IPS-20b (cell line): Measurements from ENCODE around the gene MYO9A.

Experiments
- H3K27ac ChIP-seq: one replicate; pipeline ENCODE4 v1.5.1; 2013; ENCODE audit warnings: low read length
- H3K27me3 ChIP-seq: 2 replicates; pipeline ENCODE4 v1.6.1; 2013; ENCODE audit warnings: mild to moderate bottlenecking, low read length, inconsistent platforms; ENCODE audit not compliant: insufficient read depth
- H3K36me3 ChIP-seq: 2 replicates; pipeline ENCODE4 v1.6.1; 2013; ENCODE audit warnings: low read depth, mild to moderate bottlenecking, inconsistent platforms, low read length, moderate library complexity; ENCODE audit not compliant: insufficient read depth
- H3K4me1 ChIP-seq: 2 replicates; pipeline ENCODE4 v1.6.1; 2013; ENCODE audit warnings: mild to moderate bottlenecking, control low read depth, inconsistent platforms, low read length, moderate library complexity; ENCODE audit not compliant: insufficient read depth
- H3K4me3 ChIP-seq: 2 replicates; pipeline ENCODE4 v1.5.1; 2013; ENCODE audit warnings: mild to moderate bottlenecking, low read length, inconsistent platforms
- H3K9ac ChIP-seq: 2 replicates; pipeline ENCODE4 v1.6.1; 2013; ENCODE audit warnings: low read depth, mild to moderate bottlenecking, inconsistent platforms, low read length, moderate library complexity
- H3K9me3 ChIP-seq: 2 replicates; pipeline ENCODE4 v1.6.1; 2013; ENCODE audit warnings: mild to moderate bottlenecking, low read depth, low read length, inconsistent platforms; ENCODE audit not compliant: insufficient read depth

Gene MYO9A

GRCh38 chr15:71784719-71785118 lies 333.2 kb downstream of the MYO9A start:
- no peak overlapping the region for H3K9ac ChIP-seq
- no peak overlapping the region for H3K27ac ChIP-seq
- H3K27me3 ChIP-seq = no peaks in the 10 kb centered on the region
- H3K9me3 ChIP-seq = no peaks in the 10 kb centered on the region
- no peak overlapping the region for H3K4me3 ChIP-seq
- H3K4me1 ChIP-seq = peaks cover 4% of the 10 kb centered on the region; the same call in 1 of the 2 replicates
- no peaks in the 10 kb centered on the region for H3K36me3 ChIP-seq

GRCh38 chr15:71782422-71783165 lies 335.4 kb downstream of the MYO9A start:
- Histone ChIP-seq H3K4me1 (peaks cover 4% of the 10 kb centered on the region; the same call in 1 of the 2 replicates), H3K4me3 (no peak overlapping the region), H3K9ac (no peak overlapping the region), H3K9me3 (no peaks in the 10 kb centered on the region), H3K27me3 (no peaks in the 10 kb centered on the region), H3K27ac (no peak overlapping the region), H3K36me3 (no peaks in the 10 kb centered on the region)

DNA sequence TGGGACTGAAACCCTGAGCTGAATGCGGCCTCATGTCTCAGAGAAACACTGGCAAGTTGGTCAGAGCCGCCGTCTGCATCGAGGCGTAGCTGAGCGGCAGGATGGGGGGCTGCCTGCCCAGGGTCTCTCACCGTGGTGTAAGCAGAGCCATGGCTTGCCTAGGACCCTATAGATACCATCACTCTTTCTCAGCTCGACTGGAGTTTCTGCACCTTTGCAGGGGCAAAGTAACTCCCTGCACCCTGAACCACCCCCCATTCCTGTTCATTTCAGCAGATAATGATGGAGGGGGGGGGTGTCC lies 336.0 kb downstream of the MYO9A start:
- no peaks in the 10 kb centered on the region for H3K36me3 ChIP-seq
- no peaks in the 10 kb centered on the region for H3K27me3 ChIP-seq
- no peak overlapping the region for H3K4me3 ChIP-seq
- H3K9me3 ChIP-seq = no peaks in the 10 kb centered on the region
- H3K9ac ChIP-seq = no peak overlapping the region
- peaks cover 4% of the 10 kb centered on the region; the same call in 1 of the 2 replicates for H3K4me1 ChIP-seq
- H3K27ac ChIP-seq = no peak overlapping the region

DNA sequence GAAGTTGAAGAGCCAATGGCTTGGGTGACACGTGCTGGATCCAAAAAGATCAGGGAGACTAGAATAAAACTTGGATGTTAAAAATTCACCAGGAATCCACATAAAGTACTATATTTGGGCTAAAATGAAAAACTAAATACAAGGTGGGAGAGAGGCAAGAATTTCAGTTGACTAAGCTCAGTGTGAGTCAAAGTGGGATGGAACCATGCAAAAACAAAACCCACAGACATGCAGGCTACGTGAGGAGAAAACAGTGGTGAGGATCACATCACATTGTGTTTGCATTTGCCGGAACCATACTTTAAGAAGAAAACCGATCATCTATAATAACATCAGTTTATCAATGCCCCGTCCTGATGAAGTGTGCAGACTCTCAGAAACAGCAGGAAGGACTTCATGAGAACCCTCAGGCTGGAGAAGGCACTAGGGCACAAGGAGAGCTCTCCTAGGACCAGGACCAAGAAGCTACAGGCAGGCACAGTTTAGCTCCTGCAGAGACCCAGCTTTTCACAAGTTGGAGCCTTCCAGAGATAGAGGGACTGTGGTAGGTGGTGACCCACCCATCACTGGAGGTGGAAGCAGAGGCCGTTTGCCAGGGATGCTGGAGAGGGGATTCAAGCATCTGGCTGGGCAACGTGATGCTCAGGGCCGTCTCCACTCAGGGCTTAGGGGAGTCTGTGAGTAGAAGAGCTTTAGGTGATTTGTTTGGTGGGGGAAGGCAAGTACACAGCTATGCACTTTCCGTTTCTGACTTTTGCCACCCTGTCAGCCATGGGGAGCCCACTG lies 336.6 kb downstream of the MYO9A start:
- no peaks in the 10 kb centered on the region for H3K27me3 ChIP-seq
- H3K4me1 ChIP-seq = peaks cover 4% of the 10 kb centered on the region; the same call in 1 of the 2 replicates
- no peaks in the 10 kb centered on the region for H3K36me3 ChIP-seq
- H3K9ac ChIP-seq = no peak overlapping the region
- no peak overlapping the region for H3K4me3 ChIP-seq
- H3K9me3 ChIP-seq = no peaks in the 10 kb centered on the region
- no peak overlapping the region for H3K27ac ChIP-seq

DNA sequence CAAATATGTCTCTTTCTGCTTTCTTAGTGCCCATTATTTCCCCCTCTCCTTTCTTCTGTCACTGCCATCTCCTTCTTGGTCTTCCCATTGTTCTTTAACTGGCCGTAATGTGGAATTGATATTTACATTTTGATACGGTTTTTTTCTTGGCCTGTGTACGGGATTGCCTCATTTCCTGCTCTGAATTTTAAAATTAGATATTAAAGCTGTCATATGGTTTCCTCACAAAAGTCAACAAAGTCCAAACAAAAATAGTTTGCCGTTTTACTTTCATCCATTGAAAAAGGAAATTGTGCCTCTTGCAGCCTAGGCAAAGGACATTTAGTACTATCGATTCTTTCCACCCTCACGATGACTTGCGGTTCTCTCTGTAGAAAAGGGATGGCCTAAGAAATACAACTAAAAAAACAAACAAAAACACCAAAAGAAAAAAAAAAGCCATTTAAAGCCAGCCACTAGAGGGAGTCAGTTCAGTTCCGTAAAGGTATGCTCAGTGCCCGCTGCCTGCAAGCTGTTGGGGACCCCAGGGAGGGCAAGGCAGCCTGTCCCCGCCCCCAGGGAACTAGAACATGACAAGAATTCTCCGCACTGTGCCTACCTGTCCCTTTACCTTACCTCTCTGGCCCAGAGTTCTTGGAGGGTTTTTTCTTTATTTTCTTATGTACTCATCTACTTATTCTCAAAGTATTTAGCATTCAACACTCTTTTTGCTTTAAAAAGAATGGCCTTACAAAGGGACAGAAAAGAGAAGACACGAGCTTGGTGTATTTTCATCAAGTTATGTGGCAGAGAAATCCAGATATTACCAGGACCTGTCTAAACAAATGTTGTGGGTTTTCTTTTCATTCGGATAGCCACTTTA lies 337.6 kb downstream of the MYO9A start:
- Histone ChIP-seq H3K4me1 (peaks cover 4% of the 10 kb centered on the region; the same call in 1 of the 2 replicates), H3K27ac (no peak overlapping the region), H3K4me3 (no peak overlapping the region)

DNA sequence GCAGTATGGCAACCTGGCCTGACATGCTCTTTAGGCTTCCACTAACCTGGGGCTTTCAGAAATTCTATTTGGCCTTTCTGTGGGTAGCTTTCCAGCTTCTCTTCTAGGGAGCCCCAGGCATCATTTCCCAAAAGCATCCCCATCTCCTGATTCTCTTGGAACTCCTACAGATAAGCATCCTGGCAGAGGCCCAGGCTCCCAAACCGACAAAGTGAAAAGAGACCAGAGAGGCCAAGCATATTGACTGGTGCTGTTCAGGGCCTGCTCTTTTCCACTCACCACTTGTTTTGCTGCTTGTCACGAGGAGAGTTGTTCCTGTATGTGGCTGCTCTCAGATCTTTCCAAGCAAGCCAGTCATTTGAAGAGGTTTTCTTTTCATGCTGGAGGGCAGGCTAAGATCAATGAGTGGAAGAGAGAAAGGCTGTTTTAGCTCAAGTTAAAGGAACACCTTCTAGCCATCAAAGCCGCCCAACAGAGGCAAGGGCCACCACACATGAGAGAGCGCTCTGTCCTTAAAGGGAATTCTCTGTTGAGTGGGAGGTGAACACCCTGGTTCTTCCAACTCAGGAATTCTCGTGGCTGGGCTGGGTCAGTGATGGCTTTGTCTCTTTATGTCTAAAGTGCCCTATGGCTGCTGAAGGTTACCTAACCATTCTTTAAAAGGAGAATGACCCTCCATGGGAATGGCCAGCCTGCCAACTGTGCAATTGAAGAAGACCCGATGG lies 338.7 kb downstream of the MYO9A start:
- H3K27me3 ChIP-seq = no peaks in the 10 kb centered on the region
- no peak overlapping the region for H3K4me3 ChIP-seq
- H3K4me1 ChIP-seq = peaks cover 4% of the 10 kb centered on the region; the same call in 1 of the 2 replicates
- no peak overlapping the region for H3K27ac ChIP-seq
- no peak overlapping the region for H3K9ac ChIP-seq
- no peaks in the 10 kb centered on the region for H3K9me3 ChIP-seq
- no peaks in the 10 kb centered on the region for H3K36me3 ChIP-seq

More for the DNA sequence above, 337.6 kb downstream of the MYO9A start:
- Histone ChIP-seq H3K27me3 (no peaks in the 10 kb centered on the region), H3K9ac (0 out of 2 replicates have a peak overlapping the region, but pooled peaks have one; percentile 19), H3K36me3 (no peaks in the 10 kb centered on the region), H3K9me3 (no peaks in the 10 kb centered on the region)

DNA sequence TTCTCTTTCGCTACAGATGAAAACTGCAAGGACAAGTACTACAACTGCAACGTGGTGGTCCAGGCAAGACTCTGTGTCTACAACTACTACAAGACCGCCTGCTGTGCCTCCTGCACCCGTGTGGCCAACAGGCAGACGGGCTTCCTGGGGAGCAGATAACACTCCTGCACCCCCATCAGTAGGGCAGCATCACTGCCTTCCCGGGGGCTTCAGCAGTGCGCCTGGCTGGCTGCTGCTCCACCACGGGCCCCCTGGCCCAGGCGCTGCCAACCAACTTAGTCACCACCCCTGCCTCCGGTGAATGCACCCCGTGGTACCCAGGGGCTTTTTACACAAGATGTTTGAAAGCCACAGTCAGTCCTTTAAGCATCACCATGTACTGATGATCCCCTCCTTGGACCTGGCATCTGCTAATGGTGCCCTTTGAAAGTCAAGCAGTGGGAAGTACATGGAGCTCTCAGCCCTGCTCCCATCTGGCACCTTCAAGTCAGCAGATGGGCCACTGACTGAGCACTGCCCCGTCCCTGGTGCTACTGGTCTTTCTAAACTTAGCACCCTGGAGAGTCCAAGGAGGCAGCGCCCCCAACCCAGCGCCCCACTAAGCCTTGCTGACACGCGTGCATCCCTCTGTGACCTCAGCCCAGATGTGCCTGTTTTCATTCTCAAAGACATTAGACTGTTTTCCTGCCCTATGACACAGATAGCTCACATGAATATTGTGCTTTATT lies 340.6 kb downstream of the MYO9A start:
- Histone ChIP-seq H3K4me1 (peaks cover 4% of the 10 kb centered on the region; the same call in 1 of the 2 replicates), H3K4me3 (no peak overlapping the region), H3K27me3 (no peaks in the 10 kb centered on the region), H3K9me3 (no peaks in the 10 kb centered on the region), H3K9ac (no peak overlapping the region), H3K36me3 (no peaks in the 10 kb centered on the region), H3K27ac (no peak overlapping the region)

- peaks cover 4% of the 10 kb centered on the region; the same call in 1 of the 2 replicates for H3K4me1 ChIP-seq
- no peak overlapping the region for H3K27ac ChIP-seq
- no peaks in the 10 kb centered on the region for H3K27me3 ChIP-seq
Observed at GRCh38 chr15:71776304-71776703, 341.6 kb downstream of the MYO9A start.

GRCh38 chr15:71775856-71776255 lies 342.1 kb downstream of the MYO9A start:
- peaks cover 4% of the 10 kb centered on the region; the same call in 1 of the 2 replicates for H3K4me1 ChIP-seq
- no peak overlapping the region for H3K4me3 ChIP-seq

More at GRCh38 chr15:71776304-71776703, 341.6 kb downstream of the MYO9A start:
- no peaks in the 10 kb centered on the region for H3K36me3 ChIP-seq
- H3K4me3 ChIP-seq = no peak overlapping the region
- H3K9ac ChIP-seq = no peak overlapping the region
- no peaks in the 10 kb centered on the region for H3K9me3 ChIP-seq

GRCh38 chr15:71773206-71773859 lies 344.6 kb downstream of the MYO9A start:
- no peak overlapping the region for H3K27ac ChIP-seq
- H3K4me1 ChIP-seq = no peaks in the 10 kb centered on the region
- H3K9me3 ChIP-seq = no peaks in the 10 kb centered on the region
- no peaks in the 10 kb centered on the region for H3K36me3 ChIP-seq
- H3K4me3 ChIP-seq = no peak overlapping the region
- H3K9ac ChIP-seq = no peak overlapping the region
- no peaks in the 10 kb centered on the region for H3K27me3 ChIP-seq

More at GRCh38 chr15:71775856-71776255, 342.1 kb downstream of the MYO9A start:
- no peak overlapping the region for H3K9ac ChIP-seq
- H3K27me3 ChIP-seq = no peaks in the 10 kb centered on the region
- no peak overlapping the region for H3K27ac ChIP-seq
- H3K9me3 ChIP-seq = no peaks in the 10 kb centered on the region
- no peaks in the 10 kb centered on the region for H3K36me3 ChIP-seq
